GM23338 (cell line): Measurements from ENCODE around the gene GRIA2.

ENCODE experiments used
- CREB1 ChIP-seq: fragments of 250-450 bp; sonication (Bioruptor Pico); IDR thresholded peaks from 2 replicates; pipeline ENCODE4 v1.5.0; 2020; ENCODE audit warnings: low read depth, mild to moderate bottlenecking, moderate library complexity
- CTCF ChIP-seq, 2 experiments: fragments of 200-600 bp in 1 of 2; sonication (generic) in 1 of 2; conservative IDR thresholded peaks; 2 replicates each; pipeline versions ENCODE4 v1.5.1 to v1.6.1; 2016 to 2017; ENCODE audit warnings: antibody characterized with exemption in 2 of 2, low read depth in 2 of 2, mild to moderate bottlenecking in 2 of 2, moderate library complexity in 1 of 2
- ETS1 ChIP-seq: IDR thresholded peaks from 2 replicates; pipeline ENCODE4 v1.6.1; 2016; ENCODE audit warnings: antibody characterized with exemption
- EZH2 ChIP-seq: fragments of 200-600 bp; sonication (generic); IDR thresholded peaks from one replicate; pipeline ENCODE4 v1.8.0; 2017; ENCODE audit warnings: antibody characterized with exemption, mild to moderate bottlenecking, low read depth; ENCODE audit not compliant: unreplicated experiment
- EZH2phosphoT487 ChIP-seq: fragments of 200-600 bp; sonication (generic); IDR thresholded peaks from one replicate; pipeline ENCODE4 v1.8.1; 2018; ENCODE audit warnings: antibody characterized with exemption; ENCODE audit not compliant: unreplicated experiment
- NANOG ChIP-seq: IDR thresholded peaks from 2 replicates; pipeline ENCODE4 v1.6.1; 2016; ENCODE audit warnings: antibody characterized with exemption, borderline replicate concordance
- POLR2AphosphoS5 ChIP-seq: IDR thresholded peaks from 2 replicates; pipeline ENCODE4 v1.6.1; 2016; ENCODE audit warnings: antibody characterized with exemption, low read depth
- REST ChIP-seq: IDR thresholded peaks from one replicate; pipeline ENCODE4 v1.6.1; 2018; ENCODE audit warnings: antibody characterized with exemption; ENCODE audit not compliant: unreplicated experiment
- STAT1 ChIP-seq: IDR thresholded peaks from one replicate; pipeline ENCODE4 v1.6.1; 2016; ENCODE audit warnings: antibody characterized with exemption; ENCODE audit not compliant: unreplicated experiment
- ZNF114 ChIP-seq: fragments of 250-450 bp; sonication (Bioruptor Pico); IDR thresholded peaks from 2 replicates; pipeline ENCODE4 v1.5.0; 2020; ENCODE audit warnings: mild to moderate bottlenecking, moderate library complexity
- ZNF331 ChIP-seq: fragments of 250-450 bp; sonication (Bioruptor Pico); IDR thresholded peaks from 2 replicates; pipeline ENCODE4 v1.5.0; 2020; ENCODE audit warnings: low read depth, mild to moderate bottlenecking, moderate library complexity

GRCh38 chr4:157389741-157390140, 169.2 kb downstream of the GRIA2 start:
- TF ChIP-seq CTCF (conservative IDR thresholded peaks at IDR 0.05; ENCODE audit: low read depth in 2 of 2): no peak
- no peak for TF ChIP-seq POLR2AphosphoS5
- no peak for TF ChIP-seq EZH2
- no peak for TF ChIP-seq CREB1 (CRISPR knock-in tag)
- no peak for TF ChIP-seq ETS1
- no peak for TF ChIP-seq REST
- TF ChIP-seq ZNF331 (CRISPR knock-in tag): no peak
- TF ChIP-seq STAT1: no peak
- TF ChIP-seq EZH2phosphoT487: no peak
- no peak for TF ChIP-seq NANOG
- no peak for TF ChIP-seq ZNF114 (CRISPR knock-in tag)
